Stomach (tissue), 4 donors: ENCODE data around the gene AHSP.

ENCODE experiments used
- CTCF ChIP-seq, 7 experiments: fragments of 450-650 bp in 4 of 7; fragments of 200-600 bp in 3 of 7; sonication (generic) in 3 of 7; IDR thresholded peaks; one replicate each; pipeline ENCODE4 v1.5.1; 2016 to 2019; ENCODE audit warnings: antibody characterized with exemption in 7 of 7, control low read depth in 2 of 7, mild to moderate bottlenecking in 1 of 7
- EP300 ChIP-seq: sonication (generic); formaldehyde crosslinking; IDR thresholded peaks from one replicate; pipeline ENCODE4 v1.6.1; 2017; ENCODE audit warnings: antibody characterized with exemption
- POLR2A ChIP-seq, 4 donors: fragments of 450-650 bp; IDR thresholded peaks; one replicate each; pipeline ENCODE4 v1.6.1; 2016; ENCODE audit warnings: antibody characterized with exemption in 4 of 4, control low read depth in 2 of 4, mild to moderate bottlenecking in 1 of 4, moderate library complexity in 1 of 4

DNA sequence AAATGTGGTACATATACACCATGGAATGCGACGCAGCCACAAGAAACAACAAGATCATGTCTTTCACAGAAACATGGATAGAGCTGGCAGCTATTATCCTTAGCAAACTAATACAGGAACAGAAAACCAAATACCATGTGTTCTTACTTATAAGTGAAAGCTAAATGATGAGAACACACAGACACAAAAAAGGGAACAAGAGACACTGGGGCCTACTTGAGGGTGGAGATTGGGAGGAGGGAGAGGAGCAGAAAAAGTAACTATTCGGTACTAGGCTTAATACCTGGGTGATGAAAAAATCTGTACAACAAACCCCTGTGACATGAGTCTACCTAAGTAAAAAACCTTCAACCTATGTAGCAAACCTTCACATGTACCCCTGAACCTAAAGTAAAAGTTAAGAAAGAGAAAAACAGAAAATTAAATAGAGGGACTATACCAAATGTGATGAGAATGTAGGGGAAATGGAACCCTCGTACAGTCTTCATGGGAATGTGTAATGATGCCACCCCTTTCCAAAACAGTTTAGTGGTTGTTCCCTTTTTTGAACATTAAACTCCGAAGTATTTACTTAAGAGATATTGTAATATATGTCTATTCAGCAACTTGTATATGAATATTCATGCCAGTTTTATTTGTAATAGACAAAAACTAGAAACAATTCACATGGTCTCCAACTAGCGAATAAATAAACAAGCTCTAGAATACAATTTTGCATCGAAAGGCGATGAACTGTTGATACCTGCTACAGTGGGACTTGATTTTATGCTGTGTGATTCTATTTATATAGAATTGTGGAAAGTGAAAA, 33.9 kb downstream of the AHSP start:
- no peak for TF ChIP-seq POLR2A (IDR thresholded peaks at IDR 0.05)
- no peak for TF ChIP-seq CTCF (IDR thresholded peaks at IDR 0.05)
- TF ChIP-seq EP300: no peak
